DMS53 (cell line): ENCODE measurements around the gene CAPN7.
"Not testable (repeated sequence)": the region's sequence is repeated elsewhere in the genome, so short reads cannot be mapped to it uniquely, and the experiment has no call there.

Experiments used
- DNase-seq: peaks from one replicate; lab custom pipeline; 2025; lab: John Stamatoyannopoulos, UW

Gene CAPN7

DNA sequence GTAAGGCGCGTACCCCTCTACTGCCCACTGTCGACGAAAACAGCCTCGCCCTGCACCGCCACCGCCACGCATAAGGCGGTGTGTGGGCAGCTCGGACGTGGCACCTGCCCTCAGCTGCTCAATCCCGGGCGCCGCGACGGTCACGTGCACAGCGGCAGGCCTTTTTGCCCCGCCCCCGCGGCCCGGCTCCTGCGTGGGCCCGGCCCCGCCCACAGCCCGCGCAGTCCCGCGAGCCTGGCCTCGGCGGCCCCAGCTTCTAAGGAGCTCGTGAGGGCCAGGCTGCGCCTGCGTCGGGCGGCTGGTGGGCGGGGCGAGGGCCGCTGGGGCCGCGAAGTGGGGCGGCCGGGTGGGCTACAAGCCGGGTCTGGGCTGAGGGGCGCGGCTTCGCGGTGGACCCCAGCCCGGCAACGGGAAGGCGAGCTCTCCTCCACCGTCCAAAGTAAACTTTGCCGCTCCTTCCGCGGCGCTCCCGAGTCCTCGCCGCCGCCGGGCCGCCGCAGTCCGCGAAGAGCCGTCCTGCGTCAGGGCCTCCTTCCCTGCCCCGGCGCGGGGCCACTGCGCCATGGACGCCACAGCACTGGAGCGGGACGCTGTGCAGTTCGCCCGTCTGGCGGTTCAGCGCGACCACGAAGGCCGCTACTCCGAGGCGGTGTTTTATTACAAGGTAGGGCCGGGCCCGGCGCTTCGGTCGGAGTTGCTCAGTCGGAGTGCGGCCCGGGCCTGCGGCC, at the start of gene CAPN7:
TSS of gene CAPN7 (plus strand) at position 313 of the 728 bp plus-strand sequence. CDS start at position 563, 250 bp downstream.
- no peak for DNase-seq

DNA sequence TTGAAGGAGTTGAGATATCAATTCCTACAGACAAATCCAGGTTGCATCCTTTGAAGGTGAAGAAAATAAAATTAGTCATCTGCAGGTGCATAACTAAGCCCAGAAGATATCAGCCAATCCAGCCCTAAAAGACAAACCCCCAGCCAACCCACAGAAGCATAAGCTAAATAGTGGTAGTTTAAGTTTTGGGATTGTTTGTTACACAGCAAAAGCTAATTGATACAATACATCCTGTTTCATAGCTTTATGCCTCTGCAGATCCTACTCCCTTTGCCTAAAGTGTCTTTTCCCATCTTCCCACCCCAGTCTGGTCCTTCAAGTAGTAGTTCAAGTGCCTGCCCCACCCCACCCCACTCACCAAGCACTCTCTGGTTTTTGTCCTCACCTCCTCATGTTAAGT, 48.6 kb upstream of the CAPN7 start:
- DNase-seq = no peak

- DNase-seq = no peak
Measured at GRCh38 chr3:15159501-15160136, 46.4 kb upstream of the CAPN7 start.

GRCh38 chr3:15160662-15161061, 45.4 kb upstream of the CAPN7 start:
- no peak for DNase-seq

DNA sequence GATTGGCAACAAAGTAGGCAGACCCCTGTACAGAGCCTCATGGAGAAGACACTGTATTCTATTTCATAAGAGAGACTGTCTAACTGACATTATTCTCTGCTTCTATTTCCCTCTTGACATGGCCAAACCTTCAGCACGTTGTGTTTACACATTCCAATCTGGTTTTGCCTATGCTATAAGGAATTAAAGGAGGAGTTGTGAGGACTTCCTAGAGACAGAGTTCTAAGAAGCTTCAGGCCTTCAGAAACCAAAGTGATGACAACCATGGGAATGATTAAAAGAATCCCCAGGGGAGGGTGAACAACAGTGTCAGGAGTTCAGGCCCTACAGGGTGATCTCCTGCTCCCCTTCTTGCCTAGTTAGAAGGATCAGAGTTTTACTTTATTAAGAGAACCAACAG, 44.9 kb upstream of the CAPN7 start:
- no peak for DNase-seq

DNA sequence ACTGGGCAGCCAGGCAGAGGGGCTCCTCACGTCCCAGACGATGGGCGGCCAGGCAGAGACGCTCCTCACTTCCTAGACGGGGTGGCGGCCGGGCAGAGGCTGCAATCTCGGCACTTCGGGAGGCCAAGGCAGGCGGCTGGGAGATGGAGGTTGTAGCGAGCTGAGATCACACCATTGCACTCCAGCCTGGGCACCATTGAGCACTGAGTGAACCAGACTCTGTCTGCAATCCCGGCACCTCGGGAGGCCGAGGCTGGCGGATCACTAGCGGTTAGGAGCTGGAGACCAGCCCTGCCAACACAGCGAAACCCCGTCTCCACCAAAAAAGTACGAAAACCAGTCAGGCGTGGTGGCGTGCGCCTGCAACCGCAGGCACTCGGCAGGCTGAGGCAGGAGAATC, 42.4 kb upstream of the CAPN7 start:
- DNase-seq = not testable (repeated sequence)

DNA sequence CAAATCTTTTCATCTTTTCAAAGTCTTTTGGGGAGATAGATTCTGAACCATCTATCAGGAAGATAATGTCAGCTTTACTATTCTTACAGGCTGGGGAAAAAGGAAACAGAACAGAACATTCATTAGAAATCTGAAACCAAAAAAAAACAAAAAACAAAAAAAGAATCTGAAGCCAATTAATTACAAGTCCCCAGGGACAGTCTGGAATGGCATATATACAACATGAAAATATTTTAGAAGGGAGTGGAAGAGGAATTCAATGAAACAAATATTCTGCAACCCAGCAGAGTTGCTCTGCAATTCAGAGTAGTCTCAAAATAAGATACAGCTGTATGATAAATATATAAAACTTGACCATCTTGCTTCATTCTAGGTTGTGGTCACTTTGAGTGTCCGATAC, 41.7 kb upstream of the CAPN7 start:
- DNase-seq = no peak

DNA sequence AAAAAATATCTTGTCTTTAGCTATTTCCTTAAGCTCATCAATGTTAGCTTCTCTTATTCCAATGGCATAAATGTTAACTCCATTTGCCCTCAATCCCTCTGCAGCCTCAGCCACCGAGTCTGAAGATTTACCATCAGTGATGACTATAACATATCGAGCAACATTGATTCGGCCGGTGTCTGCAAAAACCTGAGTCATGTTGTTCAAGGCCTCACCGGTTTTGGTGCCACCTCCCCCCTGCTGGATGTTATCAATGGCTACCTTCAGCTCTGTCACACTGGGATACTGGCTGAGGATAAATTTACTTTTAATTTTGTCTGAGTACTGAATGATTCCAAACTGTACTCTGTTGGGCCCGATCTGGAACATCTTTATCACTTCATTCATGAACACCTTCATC, 41.0 kb upstream of the CAPN7 start:
- no peak for DNase-seq

DNA sequence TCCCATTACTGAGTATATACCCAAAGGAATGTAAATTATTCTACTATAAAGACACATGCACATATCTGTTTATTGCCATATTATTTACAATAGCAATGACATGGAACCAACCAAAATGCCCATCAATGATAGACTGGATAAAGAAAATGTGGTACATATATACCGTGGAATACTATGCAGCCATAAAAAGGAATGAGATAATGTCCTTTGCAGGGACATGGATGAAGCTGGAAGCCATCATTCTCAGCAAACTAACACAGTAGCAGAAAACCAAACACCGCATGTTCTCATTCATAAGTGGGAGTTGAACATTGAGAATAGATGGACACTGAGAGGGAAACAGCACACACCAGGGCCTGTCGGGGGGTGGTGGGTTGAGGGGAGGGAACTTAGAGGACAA, 39.7 kb upstream of the CAPN7 start:
- DNase-seq = not testable (repeated sequence)

DNA sequence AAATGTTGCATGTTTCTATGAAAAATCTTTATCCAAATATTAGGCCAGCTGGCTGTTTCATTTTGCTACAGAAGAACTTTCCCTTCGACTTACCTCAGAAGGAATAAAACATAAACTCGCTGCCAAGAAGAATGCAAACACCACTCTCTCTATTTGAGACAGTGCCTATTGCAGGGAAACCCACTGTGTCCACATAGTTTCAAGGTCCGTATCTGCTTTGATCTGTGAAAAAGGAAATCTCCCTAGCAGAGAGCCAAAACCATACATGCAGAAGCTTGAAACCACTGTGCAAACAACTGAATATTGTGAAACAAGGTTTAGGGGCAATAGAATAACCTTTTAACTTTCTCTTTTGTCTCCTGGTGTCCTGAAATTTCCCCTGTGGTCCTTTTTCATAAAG, 35.0 kb upstream of the CAPN7 start:
- no peak for DNase-seq

- DNase-seq = no peak
Measured at GRCh38 chr3:15172806-15173205, 33.2 kb upstream of the CAPN7 start.

DNA sequence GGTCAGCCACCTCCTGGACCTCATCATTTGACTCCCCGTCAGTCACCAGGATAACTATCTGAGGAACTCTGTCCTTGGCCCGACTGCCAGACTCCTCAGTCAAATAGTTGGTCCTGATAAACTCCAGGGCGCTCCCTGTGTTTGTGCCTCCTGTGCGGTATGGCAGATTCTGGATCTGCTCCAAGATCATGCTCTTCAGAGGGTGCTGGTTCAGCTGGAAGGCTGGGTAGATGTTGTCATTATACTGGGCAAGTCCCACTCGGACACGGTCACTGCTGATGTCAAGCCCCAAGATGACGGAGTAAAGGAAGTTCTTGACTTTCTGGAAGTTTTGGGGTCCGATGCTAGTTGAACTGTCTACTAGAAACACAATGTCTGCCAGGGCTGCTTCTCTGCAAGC, 31.1 kb upstream of the CAPN7 start:
- DNase-seq = no peak

DNA sequence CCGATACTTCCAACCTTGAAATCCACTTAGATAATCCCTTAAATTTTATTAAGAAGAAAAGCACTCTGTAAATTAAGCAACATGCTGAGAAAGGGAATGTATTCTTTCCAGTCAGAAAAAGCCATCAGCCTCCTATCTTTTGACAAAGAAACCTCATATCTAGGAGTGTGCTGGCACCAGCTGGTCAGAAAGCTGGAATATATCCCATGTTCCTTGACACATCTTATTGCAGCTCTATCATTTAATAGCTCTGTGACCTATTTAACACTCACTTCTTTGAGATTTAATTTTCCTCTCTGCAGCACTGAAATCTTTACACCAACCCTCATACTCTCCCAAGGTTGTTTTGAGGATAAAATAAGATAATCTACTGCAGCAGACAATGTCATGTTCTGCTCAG, 30.4 kb upstream of the CAPN7 start:
- DNase-seq = no peak

DNA sequence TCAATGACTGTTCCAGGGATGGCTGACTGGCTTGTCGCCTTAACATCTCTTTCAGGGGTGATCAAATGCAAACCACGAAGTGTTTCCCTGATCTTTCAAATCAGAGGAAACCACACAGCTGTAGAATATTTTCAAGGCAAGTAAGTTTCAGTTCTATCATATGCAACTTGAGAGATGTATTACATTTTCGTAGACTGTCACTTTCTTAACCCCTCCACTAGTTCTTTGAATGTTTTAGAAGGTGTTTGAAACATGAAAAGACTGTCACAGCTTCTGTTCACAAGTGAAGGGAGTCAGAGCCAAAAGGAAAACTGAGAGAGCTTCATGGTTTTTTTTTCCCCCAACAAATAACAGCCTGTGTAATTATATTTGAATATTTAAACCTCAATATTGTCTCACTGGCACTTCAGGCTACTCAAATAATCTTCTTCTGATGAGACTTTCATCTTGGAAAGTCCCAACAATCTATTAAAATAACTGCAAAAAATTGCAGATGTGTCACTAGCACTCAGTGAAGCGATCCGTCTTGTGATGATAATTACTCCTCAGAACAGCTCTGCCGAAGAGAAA, 25.9 kb upstream of the CAPN7 start:
- DNase-seq = no peak

DNA sequence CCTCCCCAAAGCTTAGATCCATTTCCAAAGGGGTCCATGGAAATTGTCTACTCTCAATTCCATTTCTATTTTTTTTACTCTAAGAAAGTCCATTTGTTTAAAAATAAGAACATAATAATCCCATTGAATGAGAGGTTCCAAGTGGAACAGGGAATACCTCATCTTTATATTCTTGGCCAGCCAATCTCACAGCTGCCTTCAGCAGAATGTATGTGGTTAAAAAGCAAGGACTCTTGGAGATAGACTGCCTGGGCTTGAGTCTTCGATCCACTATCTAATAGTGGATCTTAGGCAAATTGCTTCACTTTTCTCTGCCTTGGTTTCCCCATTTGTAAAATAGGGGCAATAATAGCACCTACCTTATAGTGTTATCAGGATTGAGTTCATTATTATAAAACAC, 24.5 kb upstream of the CAPN7 start:
- no peak for DNase-seq

GRCh38 chr3:15181963-15182362, 24.1 kb upstream of the CAPN7 start:
- no peak for DNase-seq

DNA sequence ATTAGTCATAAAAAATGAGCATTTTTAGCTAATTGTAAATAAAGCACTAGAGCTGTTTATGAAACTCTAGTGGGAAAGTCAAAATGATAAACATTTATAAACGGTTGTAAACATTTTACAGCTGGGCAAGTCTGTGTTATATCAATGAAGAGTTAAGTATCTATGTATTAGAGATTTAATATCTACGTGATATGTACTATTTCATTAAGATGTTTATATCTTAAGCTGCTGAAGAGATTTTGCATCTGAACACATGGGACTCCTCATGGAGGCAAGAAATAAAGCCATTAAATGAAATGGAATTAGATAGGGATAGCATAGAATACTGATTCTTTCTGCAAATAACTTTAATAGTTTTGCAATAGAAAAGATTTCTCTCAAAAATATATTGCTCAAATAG, 23.0 kb upstream of the CAPN7 start:
- no peak for DNase-seq

DNA sequence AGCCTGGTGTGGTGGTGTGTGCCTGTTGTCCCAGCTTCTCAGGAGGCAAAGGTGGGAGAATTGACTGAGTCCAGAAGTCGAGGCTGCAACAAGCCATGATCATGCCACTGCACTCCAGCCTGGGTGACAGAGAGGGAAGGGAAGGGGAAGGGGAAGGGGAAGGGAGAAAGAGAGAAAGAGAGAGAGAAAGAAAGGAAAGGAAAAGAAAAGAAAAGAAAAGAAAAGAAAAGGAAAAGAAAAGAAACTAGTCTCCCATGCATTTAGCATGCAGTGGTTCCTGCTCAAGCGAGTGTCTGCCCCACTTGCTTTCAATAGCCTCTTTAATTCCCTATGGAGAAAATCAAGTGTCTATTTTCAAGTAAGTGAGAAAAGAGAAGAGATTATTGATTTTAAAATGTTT, 20.6 kb upstream of the CAPN7 start:
- no peak for DNase-seq

DNA sequence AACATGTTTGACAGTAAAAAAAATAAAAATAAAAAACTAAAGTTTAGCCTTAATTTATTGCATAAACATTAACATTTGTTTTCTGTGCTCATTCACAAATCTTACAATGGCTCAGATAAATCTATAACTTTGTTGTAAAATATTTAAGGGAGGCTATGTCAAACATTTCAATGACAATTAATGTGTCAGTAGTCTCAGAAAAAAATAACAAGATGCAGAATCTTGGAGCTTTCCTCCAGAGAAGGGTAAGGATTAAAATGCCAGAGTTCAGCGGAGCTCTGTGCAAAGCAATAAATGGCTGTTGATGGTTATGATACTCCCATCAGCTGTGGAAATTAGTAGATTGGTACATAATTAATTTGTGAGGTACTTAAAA, 20.0 kb upstream of the CAPN7 start:
- DNase-seq = no peak

DNA sequence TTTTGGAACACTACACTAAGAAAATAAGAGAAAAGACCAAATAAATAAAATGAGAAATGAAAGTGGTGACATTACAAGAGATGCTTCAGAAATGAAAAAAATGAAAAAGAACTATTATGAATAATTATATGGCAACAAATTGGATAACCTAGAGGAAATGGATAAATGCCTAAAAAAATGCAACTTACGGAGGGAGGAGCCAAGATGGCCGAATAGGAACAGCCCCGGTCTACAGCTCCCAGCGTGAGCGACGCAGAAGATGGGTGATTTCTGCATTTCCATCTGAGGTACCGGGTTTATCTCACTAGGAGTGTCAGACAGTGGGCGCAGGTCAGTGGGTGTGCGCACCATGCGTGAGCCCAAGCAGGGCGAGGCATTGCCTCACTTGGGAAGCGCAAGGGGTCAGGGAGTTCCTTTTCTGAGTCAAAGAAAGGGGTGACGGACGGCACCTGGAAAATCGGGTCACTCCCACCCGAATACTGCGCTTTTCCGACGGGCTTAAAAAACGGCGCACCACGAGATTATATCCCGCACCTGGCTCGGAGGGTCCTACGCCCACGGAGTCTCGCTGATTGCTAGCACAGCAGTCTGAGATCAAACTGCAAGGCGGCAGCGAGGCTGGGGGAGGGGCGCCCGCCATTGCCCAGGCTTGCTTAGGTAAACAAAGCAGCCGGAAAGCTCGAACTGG, 19.4 kb upstream of the CAPN7 start:
- peak; percentile 18 for DNase-seq

DNA sequence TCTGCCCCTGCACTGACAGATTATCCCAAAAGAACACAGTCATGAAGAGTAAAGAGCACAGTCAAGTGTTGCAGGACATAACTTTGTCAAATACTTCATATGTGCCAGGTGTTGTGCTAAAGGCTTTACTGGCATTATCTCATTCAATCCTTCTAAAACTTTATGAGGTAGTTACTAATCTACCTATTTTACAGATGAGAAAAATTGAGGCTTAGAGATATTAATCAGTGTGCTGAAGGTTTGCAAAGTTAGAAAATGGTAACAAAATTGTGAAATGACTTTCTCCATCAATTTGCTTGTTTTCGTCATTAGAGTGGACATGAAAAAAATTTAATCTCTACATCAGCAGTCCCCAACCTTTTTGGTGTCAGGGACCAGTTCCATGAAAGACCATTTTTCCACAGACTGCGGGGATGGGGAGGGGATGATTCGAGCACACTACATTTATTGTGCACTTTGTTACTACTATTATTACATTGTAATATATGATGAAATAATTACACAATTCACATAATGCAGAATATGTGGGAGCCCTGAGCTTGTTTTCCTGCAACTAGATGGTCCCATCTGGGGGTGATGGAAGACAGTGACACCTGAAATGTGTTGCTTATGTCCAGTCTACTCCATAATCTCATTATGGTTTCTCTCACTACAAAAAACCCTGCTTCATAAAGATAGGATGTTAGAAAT, 8.6 kb upstream of the CAPN7 start:
- DNase-seq = no peak

DNA sequence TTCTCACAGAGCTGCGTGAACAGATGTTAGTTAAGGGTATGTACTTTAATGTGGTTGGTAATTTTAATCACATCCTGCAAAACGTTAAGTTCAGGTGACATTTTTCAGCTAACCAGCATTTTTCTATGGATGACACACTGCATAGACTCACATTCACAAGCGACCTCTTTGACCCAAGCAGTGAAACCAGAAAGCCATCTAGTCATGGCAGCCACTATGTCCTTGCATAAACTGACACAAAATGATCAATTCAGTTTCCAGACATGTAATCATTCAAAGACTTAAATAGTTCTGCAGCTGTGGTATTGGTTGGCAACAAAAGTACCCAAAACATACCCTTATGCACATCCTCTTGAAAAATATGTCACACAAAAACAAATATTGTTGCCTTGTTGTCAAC, 7.4 kb upstream of the CAPN7 start:
- no peak for DNase-seq
